Skin of body (tissue), 2 donors: ENCODE measurements around the gene UPK3A. TPM values are rescaled to one million over a fixed set of nuclear protein-coding genes. Genes with fewer than 3 reads are reported as not detected.
"Not testable (repeated sequence)": the region's sequence is repeated elsewhere in the genome, so short reads cannot be mapped to it uniquely, and the experiment has no call there.

Experiments used
- DNase-seq: peaks from one replicate; lab custom pipeline; 2025; lab: John Stamatoyannopoulos, UW
- total RNA-seq: library from RNA; depleted of rRNA; stranded (reverse); fragments of >200 nt; gene quantifications from one replicate; pipeline ENCODE4 v1.2.3, GENCODE V29; 2014

The UPK3A gene
- total RNA-seq, 1 donor from 2014 or later = not detected

DNA sequence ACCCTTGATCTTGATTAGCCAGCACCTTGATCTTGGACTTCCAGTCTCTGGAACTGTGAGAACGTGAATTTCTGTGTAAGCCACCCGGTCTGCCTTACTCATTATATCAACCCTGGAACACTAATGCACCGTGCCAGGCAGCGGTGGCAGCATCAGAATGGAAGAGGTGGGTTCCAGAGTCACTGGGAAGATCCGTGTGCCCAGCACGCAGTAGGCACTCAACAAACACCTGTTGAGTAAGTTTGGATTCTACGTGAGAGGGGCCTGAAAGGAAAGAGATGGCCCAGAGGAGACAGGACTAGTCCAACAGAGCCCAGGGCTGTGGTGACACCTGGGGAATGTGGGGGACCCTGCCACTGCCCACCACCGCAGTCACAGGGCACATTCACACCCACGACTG, 6.6 kb upstream of the UPK3A start:
- DNase-seq = no peak

DNA sequence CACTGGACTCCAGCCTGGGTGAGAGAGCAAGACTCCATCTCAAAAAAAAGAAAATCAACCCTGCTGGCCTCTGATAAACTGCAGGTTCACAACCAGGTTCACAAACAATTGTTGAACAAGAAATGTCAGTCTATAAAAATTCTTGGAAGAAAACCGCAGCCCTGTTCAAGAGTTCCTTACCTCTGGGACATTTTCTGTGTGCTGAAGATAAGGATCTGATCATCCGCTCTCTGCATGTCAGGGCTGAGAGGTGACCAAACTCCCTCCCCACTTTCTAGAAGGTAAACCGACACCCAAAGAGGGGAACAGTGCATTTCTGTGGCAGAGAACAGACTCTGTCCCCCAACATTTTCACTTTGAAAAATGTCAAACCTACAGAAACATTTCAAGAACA, 4.2 kb upstream of the UPK3A start:
- no peak for DNase-seq

- no peak for DNase-seq
Observed at GRCh38 chr22:45281010-45281409, 3.7 kb upstream of the UPK3A start.

GRCh38 chr22:45285263-45286058, 712 bp downstream of the UPK3A start:
- DNase-seq = no peak

- no peak for DNase-seq
Observed at GRCh38 chr22:45286854-45287551, 2.3 kb downstream of the UPK3A start.

DNA sequence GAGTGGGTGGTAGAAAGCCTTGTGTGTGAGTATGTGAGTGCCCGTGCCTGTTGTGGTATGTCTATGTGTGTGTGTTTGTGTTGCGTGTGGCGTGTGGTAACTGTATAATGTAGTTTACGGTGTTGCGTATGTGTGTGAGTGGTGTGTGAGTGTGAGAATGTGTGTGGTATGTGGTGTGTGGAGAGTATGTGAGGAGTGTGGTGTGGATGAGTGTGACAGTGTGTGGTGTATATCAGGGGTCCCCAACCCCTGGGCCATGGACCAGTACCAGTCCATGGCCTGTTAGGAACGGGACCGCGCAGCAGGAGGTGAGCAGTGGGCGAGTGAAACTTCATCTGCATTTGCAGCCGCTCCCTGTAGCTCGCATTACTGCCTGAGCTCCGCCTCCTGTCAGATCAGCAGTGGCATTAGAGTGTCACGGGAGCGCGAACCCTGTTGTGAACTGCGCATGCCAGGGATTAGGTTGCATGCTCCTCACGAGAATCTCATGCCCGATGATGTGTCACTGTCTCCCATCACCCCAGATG, 5.7 kb downstream of the UPK3A start:
- no peak for DNase-seq

GRCh38 chr22:45291061-45291930, 6.5 kb downstream of the UPK3A start:
- DNase-seq = no peak

- no peak for DNase-seq
Observed at GRCh38 chr22:45291931-45292290, 7.2 kb downstream of the UPK3A start.

DNA sequence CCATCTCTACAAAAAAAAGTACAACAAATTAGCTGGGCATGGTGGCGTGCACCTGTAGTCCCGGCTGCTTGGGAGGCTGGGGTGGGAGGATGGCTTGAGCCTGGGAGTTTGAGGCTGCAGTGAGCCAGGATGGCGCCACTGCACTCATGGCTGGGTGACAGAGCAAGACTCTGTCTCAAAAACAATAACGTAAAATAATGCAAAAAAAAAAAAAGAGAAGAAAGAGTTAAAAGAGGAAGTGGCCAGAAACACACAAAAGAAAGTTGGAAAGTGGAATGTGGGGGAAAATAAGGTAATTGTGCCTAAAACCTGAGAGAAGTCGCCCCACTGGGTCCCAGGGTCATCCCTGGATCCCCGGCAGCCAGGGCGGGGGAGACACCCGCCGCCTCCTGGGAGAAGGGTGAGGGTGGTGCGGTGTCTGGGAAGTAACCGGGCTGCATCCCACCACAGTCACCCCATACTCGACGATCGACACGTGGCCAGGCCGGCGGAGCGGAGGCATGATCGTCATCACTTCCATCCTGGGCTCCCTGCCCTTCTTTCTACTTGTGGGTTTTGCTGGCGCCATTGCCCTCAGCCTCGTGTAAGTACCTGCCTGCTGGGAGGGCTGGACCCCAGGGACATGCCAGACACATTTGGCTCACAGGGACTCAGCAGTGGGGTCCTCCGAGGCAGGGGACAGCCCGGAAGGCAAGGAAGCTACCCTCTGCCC, 8.1 kb downstream of the UPK3A start:
- DNase-seq = no peak

GRCh38 chr22:45294030-45294429, 9.3 kb downstream of the UPK3A start:
- DNase-seq = no peak

GRCh38 chr22:45295004-45295403, 10.3 kb downstream of the UPK3A start:
- DNase-seq = not testable (repeated sequence)

GRCh38 chr22:45295492-45295891, 10.7 kb downstream of the UPK3A start:
- no peak for DNase-seq

DNA sequence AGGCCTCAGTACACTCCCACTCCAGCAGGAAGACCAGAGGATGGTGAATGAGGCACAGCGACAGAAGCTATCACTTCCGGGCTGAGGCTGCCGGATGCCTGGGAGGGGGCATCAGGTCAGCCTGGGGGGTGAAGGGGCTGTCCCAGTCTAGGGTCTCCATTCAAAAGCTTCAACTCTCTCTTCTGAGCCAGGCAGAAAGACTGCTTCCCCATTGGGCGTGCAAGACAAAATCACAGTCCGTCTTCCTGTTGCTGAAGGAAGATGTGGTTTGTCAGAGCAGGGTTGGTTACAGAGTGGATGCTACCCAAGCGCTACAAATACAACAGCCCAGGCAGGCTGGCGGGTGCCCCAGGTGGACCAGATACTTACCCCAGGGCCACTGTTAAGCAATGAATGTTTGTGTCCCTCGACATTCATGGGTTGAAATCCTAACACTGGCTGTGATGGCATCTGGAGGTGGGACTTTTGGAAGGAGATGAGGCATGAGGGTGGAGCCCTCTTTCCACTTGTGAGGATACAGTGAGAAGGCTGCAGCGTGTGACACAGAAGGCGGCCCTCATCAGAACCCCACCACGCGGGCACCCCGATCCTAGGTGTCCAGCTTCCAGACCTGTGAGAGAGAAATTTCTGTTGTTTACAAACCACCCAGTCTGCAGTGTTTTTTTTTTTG, 12.0 kb downstream of the UPK3A start:
- no peak for DNase-seq

DNA sequence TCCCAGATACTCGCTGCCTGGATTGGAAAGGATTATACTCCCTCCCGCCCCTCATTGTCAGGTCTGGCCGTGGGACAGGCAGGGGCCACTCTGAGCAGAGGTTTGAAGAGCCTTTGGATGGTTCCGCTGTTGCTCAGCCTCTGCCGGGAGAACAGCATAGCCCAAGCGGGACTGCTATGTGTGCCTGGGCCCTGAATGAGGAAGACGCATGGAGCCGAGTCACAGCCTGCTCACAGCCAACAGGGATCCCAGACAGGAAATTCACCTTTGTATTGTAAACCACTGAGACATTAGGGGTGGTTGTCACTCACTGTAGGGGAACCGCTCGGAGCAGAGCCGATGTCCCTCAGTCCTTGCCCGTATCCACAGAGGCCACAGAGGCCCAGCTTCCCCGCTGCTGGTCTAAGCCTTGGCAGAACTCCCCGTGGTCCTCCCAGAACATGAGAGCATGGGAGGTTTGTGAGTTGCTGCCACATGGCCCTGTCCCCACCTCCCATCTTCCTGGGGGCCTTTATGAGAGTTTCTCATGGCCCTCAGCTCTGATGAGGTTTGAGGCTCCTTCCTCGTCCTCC, 14.3 kb downstream of the UPK3A start:
- no peak for DNase-seq

GRCh38 chr22:45302751-45303150, 18.0 kb downstream of the UPK3A start:
- DNase-seq = no peak

DNA sequence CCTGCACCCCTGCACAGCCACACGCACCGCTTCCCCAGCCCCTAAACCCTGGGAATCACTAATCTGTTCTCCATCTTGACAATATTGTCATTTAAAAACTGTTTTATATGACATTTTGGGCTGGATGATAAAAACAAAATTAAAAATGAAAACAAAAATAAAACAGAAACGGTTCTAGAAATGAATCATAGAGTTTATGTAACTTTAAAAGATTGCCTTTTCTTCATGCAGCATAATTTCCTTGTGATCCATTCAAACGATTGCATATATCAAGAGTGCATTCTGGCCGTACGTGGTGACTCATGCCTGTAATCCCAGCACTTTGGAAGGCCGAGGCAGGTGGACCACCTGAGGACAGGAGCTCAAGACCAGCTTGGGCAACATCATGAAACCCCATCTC, 18.4 kb downstream of the UPK3A start:
- DNase-seq = no peak

- no peak for DNase-seq
Observed at GRCh38 chr22:45304971-45305370, 20.2 kb downstream of the UPK3A start.

DNA sequence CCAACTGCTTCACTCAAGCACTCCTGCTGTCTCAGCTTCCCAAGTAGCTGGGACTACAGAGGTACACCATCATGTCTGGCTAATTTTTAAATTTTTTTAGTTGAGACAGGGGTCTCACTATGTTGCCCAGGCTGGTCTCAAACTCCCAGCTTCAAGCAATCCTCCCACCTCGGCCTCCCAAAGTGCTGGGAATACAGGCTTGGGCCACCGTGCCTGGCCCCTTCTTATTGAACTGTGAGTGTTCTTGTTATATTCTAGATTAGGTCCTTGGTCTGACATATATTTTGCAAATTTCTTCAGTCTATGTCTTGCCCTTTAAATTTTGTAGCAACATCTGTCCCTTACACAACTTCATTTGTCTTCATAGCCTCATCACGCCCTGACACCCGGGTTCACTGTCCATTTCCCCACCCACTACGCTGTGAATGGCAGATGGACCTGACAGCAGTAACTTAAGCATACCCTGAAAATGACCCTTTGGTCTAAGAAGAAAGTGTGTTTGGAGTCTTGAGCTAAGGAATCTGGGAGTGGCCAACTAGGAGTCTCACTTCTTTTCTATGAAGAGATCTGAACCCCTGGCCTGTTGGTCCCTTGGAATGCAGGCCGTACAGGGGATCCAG, 20.8 kb downstream of the UPK3A start:
- no peak for DNase-seq

- DNase-seq = no peak
Observed at GRCh38 chr22:45306139-45306538, 21.4 kb downstream of the UPK3A start.
